Measurements from ENCODE around the gene DLGAP4. TPM values are rescaled to one million over a fixed set of nuclear protein-coding genes. Genes with fewer than 3 reads are reported as not detected.

DLGAP4 gene
- total RNA-seq, 1 donor from 2014 or later: 172 TPM

DNA sequence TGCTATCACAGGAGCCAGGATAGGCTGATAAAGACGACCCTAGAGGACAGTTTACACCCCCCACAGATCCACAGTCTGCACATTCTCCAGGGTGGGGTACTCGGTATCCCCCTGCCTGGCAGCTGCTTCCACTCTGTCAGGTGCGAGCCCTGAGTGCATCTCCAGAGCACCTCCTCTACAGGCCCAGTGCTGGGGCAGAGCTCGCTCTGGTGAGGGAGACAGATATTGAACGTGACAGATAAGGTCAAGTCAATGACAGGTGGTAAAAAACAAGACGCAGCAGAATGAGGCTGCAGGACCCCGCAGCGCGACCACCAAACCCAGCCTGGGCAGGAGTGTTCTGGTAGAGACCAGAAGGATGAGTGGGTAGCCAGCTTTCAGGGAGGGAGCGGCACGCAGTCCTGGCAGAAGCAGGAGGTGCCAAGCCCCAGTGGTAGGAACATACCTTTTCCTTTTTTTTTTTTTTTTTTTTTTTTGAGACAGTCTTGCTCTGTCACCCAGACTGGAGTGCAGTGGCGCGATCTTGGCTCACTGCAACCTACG, 222.8 kb downstream of the DLGAP4 start:
- TF ChIP-seq, protein P1, sequence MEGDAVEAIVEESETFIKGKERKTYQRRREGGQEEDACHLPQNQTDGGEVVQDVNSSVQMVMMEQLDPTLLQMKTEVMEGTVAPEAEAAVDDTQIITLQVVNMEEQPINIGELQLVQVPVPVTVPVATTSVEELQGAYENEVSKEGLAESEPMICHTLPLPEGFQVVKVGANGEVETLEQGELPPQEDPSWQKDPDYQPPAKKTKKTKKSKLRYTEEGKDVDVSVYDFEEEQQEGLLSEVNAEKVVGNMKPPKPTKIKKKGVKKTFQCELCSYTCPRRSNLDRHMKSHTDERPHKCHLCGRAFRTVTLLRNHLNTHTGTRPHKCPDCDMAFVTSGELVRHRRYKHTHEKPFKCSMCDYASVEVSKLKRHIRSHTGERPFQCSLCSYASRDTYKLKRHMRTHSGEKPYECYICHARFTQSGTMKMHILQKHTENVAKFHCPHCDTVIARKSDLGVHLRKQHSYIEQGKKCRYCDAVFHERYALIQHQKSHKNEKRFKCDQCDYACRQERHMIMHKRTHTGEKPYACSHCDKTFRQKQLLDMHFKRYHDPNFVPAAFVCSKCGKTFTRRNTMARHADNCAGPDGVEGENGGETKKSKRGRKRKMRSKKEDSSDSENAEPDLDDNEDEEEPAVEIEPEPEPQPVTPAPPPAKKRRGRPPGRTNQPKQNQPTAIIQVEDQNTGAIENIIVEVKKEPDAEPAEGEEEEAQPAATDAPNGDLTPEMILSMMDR (IDR thresholded peaks at IDR 0.05; ENCODE audit: unreplicated experiment): no peak
- Mint-ChIP-seq H3K27ac (ENCODE audit: unreplicated experiment) (peak overlapping the region; percentile 18), H3K27me3 (ENCODE audit: unreplicated experiment) (peaks cover 8% of the 10 kb centered on the region), H3K4me1 (ENCODE audit: unreplicated experiment) (peaks cover 5% of the 10 kb centered on the region), H3K4me3 (ENCODE audit: unreplicated experiment) (no peak overlapping the region), H3K36me3 (ENCODE audit: low read depth, unreplicated experiment) (peaks cover 24% of the 10 kb centered on the region), H3K9me3 (ENCODE audit: unreplicated experiment) (no peaks in the 10 kb centered on the region)
- DNase-seq (ENCODE audit: low spot score): no peak

DNA sequence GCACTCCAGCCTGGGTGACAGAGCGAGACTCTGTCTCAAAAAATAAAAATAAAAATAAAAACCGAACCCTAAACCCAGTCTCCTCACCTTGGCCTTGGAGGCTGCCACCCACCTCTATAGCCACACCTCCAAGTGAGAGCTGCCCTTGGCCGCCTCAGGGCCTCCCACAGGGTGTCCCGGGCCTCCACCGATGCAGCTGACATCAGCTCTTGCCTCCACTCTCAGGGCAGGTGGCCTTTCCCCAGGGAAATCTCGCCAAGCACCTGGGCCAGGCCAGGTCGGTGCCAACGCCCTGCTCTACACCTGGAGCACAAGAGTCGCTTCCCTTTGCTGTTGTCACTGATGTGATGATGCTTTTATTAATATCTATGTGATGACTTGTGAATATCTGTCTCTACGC, 226.2 kb downstream of the DLGAP4 start:
- Mint-ChIP-seq H3K27ac (ENCODE audit: unreplicated experiment) (peak overlapping the region; percentile 16), H3K27me3 (ENCODE audit: unreplicated experiment) (peaks cover 8% of the 10 kb centered on the region), H3K36me3 (ENCODE audit: low read depth, unreplicated experiment) (peaks cover 10% of the 10 kb centered on the region), H3K9me3 (ENCODE audit: unreplicated experiment) (no peaks in the 10 kb centered on the region), H3K4me1 (ENCODE audit: unreplicated experiment) (peaks cover 5% of the 10 kb centered on the region), H3K4me3 (ENCODE audit: unreplicated experiment) (no peak overlapping the region)
- TF ChIP-seq, protein P1 (IDR thresholded peaks at IDR 0.05; ENCODE audit: unreplicated experiment): no peak
- no peak for DNase-seq (ENCODE audit: low spot score)

DNA sequence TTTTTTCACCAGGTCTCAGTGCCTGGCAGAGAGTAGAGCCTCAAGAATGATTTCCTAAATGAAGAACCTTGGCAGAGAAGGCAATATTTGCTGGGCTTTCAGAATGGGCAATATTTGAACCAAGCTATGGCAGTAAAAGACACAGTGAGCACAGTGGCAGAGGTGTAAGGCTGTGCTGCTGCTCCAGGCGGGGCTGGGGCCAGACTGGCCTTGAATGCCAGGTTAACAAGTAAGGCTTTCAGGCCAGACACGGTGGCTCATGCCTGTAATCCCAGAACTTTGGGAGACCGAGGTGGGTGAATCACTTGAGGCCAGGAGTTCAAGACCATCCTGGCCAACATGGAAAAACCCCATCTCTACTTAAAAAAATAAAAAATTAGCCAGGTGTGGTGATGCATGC, 226.7 kb downstream of the DLGAP4 start:
- TF ChIP-seq, protein P1 (IDR thresholded peaks at IDR 0.05; ENCODE audit: unreplicated experiment): no peak
- DNase-seq (ENCODE audit: low spot score): no peak
- no peaks in the 10 kb centered on the region for H3K9me3 Mint-ChIP-seq (ENCODE audit: unreplicated experiment)
- H3K27me3 Mint-ChIP-seq (ENCODE audit: unreplicated experiment): peaks cover 8% of the 10 kb centered on the region
- H3K27ac Mint-ChIP-seq (ENCODE audit: unreplicated experiment): peak overlapping the region; percentile 16
- peaks cover 5% of the 10 kb centered on the region for H3K4me1 Mint-ChIP-seq (ENCODE audit: unreplicated experiment)
- H3K4me3 Mint-ChIP-seq (ENCODE audit: unreplicated experiment): no peak overlapping the region
- H3K36me3 Mint-ChIP-seq (ENCODE audit: low read depth, unreplicated experiment): peaks cover 7% of the 10 kb centered on the region

DNA sequence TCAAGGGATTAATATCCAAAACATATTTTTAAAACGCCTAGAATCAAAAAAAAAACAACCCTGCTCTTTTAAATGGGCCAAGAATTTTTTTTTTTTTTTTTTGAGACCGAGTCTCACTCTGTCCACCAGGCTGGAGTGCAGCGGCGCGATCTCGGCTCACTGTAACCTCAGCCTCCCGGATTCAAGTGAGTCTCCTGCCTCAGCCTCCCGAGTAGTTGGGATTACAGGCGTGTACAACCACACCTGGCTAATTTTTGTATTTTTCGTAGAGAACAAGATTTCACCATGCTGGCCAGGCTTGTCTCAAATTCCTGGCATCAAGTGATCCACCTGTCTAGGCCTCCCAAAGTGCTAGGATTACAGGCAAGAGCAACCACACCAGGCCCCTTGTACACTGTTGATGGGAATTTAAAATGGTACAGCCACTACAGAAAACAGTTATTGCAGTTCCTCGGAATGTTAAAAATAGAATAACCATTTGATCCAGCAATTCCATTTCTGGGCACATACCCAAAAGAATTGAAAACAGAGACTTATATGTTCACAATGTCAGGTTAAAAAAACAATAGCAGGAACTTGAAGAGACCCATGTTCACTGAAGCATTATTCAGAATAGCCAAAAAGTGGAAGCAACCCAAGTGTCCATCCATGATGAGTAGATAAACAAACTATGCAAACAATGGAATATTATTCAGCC, 232.0 kb downstream of the DLGAP4 start:
- no peak for DNase-seq (ENCODE audit: low spot score)

More for the DNA sequence above, 232.0 kb downstream of the DLGAP4 start:
- Mint-ChIP-seq H3K27ac (ENCODE audit: unreplicated experiment) (no peak overlapping the region), H3K4me3 (ENCODE audit: unreplicated experiment) (no peak overlapping the region), H3K9me3 (ENCODE audit: unreplicated experiment) (no peaks in the 10 kb centered on the region), H3K4me1 (ENCODE audit: unreplicated experiment) (peaks cover 17% of the 10 kb centered on the region), H3K36me3 (ENCODE audit: low read depth, unreplicated experiment) (no peaks in the 10 kb centered on the region), H3K27me3 (ENCODE audit: unreplicated experiment) (peaks cover 6% of the 10 kb centered on the region)
- TF ChIP-seq, protein P1 (IDR thresholded peaks at IDR 0.05; ENCODE audit: unreplicated experiment): no peak

All from endothelial cell (in vitro differentiated cells).